ENCODE measurements around the gene SYNRG.

GRCh38 chr17:37480427-37480826, 128.8 kb downstream of the SYNRG start:
- no peak for TF ChIP-seq CTCF (IDR thresholded peaks at IDR 0.05; ENCODE audit: extremely low read depth in 1 of 2, insufficient read depth in 1 of 2, low read depth in 1 of 2, low read length in 2 of 2)
- no peak for TF ChIP-seq POLR2A (IDR thresholded peaks at IDR 0.05; ENCODE audit: low read depth, low read length)

Measured in endothelial cell of umbilical vein (primary cell).